ENCODE measurements around the gene RSPH3. TPM values are rescaled to one million over a fixed set of nuclear protein-coding genes. Genes with fewer than 3 reads are reported as not detected.

Gene RSPH3
- total RNA-seq, 1 experiment from 2014 or later, result 24.7 TPM

DNA sequence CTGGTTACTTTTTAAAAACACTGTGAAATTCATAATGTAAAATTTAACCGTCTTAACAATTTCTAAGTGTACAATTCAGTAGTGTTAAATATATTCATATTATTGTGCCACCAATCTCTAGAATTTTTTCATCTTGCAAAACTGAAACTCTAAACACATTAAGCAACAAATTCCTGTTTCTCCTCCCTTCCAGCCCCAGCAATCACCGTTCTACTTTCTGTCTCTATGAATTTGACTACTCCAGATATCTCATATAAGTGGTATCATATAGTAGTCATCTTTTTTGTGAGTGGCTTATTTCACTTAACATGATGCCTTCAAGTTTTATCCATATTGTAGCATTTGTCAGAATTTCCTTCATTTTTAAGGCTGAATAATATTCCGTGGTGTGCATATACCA lies 44.7 kb downstream of the RSPH3 start:
- Histone ChIP-seq H3K4me2 (ENCODE audit: low read length) (no peak overlapping the region), H3K27ac (ENCODE audit: low read depth, low read length) (no peak overlapping the region), H4K20me1 (ENCODE audit: insufficient read depth) (no peaks in the 10 kb centered on the region), H3K9ac (ENCODE audit: low read length) (no peak overlapping the region), H2AFZ (ENCODE audit: low read depth, low read length, poor library complexity, severe bottlenecking) (no peak overlapping the region), H3K36me3 (ENCODE audit: control insufficient read depth in 1 of 2, insufficient read depth in 2 of 2, low read length in 2 of 2) (no peaks in the 10 kb centered on the region), H3K9me3 (ENCODE audit: control insufficient read depth in 1 of 2, insufficient read depth in 1 of 2, low read depth in 1 of 2, low read length in 2 of 2) (no peaks in the 10 kb centered on the region), H3K79me2 (ENCODE audit: insufficient read depth, low read length) (no peaks in the 10 kb centered on the region), H3K4me1 (ENCODE audit: control insufficient read depth in 1 of 2, insufficient read depth in 2 of 2, low read length in 2 of 2) (peaks cover 0 to 6% of the 10 kb centered on the region in 2 experiments; a peak in 1 of 4 replicates), H3K27me3 (ENCODE audit: insufficient read depth, low read length) (no peaks in the 10 kb centered on the region), H3K4me3 (replicated peaks in 1 of 2; ENCODE audit: low read depth in 1 of 2, low read length in 2 of 2) (no peak overlapping the region), H3K9me2 (ENCODE audit: insufficient read depth) (no peaks in the 10 kb centered on the region)
- DNase-seq (ENCODE audit: low read depth, low spot score) (no peak), ATAC-seq (no peak)
- ChIA-PET POLR2A (no interaction called here), CTCF (no interaction called here), RAD21 (ENCODE audit: low non-redundant PET in 1 of 2, low total read pairs in 2 of 2, uncharacterized antibody in 2 of 2, unreplicated experiment in 2 of 2) (no interaction called here)
- intact Hi-C loops (cut with micrococcal nuclease), result no loop called here
- TF ChIP-seq, protein P1, sequence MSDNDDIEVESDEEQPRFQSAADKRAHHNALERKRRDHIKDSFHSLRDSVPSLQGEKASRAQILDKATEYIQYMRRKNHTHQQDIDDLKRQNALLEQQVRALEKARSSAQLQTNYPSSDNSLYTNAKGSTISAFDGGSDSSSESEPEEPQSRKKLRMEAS (IDR thresholded peaks at IDR 0.05), result no peak
- TF ChIP-seq POLR2AphosphoS5 (IDR thresholded peaks at IDR 0.05; ENCODE audit: low read depth, low read length) (no peak), SRF (IDR thresholded peaks at IDR 0.05; ENCODE audit: low read depth) (no peak), CTCF (IDR thresholded peaks at IDR 0.05 in 2 of 3, conservative IDR thresholded peaks at IDR 0.05 in 1 of 3; ENCODE audit: borderline replicate concordance in 1 of 3, insufficient read depth in 1 of 3, low read depth in 2 of 3, low read length in 2 of 3) (no peak), RAD21 (IDR thresholded peaks at IDR 0.05; ENCODE audit: low read depth) (no peak), EGR1 (IDR thresholded peaks at IDR 0.05; ENCODE audit: low read depth) (no peak), ZFX (IDR thresholded peaks at IDR 0.05) (no peak), SIN3A (IDR thresholded peaks at IDR 0.05; ENCODE audit: low read depth) (no peak), CEBPB (IDR thresholded peaks at IDR 0.05; ENCODE audit: low read depth) (no peak), JUND (IDR thresholded peaks at IDR 0.05) (no peak), YY1 (IDR thresholded peaks at IDR 0.05; ENCODE audit: extremely low read depth, insufficient replicate concordance, low read depth, low read length) (no peak), EZH2 (IDR thresholded peaks at IDR 0.05) (no peak)
- TF ChIP-seq, protein P2, sequence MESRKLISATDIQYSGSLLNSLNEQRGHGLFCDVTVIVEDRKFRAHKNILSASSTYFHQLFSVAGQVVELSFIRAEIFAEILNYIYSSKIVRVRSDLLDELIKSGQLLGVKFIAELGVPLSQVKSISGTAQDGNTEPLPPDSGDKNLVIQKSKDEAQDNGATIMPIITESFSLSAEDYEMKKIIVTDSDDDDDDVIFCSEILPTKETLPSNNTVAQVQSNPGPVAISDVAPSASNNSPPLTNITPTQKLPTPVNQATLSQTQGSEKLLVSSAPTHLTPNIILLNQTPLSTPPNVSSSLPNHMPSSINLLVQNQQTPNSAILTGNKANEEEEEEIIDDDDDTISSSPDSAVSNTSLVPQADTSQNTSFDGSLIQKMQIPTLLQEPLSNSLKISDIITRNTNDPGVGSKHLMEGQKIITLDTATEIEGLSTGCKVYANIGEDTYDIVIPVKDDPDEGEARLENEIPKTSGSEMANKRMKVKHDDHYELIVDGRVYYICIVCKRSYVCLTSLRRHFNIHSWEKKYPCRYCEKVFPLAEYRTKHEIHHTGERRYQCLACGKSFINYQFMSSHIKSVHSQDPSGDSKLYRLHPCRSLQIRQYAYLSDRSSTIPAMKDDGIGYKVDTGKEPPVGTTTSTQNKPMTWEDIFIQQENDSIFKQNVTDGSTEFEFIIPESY (IDR thresholded peaks at IDR 0.05; ENCODE audit: extremely low read depth, insufficient replicate concordance, low read length), result no peak
- TF ChIP-seq, protein P3, sequence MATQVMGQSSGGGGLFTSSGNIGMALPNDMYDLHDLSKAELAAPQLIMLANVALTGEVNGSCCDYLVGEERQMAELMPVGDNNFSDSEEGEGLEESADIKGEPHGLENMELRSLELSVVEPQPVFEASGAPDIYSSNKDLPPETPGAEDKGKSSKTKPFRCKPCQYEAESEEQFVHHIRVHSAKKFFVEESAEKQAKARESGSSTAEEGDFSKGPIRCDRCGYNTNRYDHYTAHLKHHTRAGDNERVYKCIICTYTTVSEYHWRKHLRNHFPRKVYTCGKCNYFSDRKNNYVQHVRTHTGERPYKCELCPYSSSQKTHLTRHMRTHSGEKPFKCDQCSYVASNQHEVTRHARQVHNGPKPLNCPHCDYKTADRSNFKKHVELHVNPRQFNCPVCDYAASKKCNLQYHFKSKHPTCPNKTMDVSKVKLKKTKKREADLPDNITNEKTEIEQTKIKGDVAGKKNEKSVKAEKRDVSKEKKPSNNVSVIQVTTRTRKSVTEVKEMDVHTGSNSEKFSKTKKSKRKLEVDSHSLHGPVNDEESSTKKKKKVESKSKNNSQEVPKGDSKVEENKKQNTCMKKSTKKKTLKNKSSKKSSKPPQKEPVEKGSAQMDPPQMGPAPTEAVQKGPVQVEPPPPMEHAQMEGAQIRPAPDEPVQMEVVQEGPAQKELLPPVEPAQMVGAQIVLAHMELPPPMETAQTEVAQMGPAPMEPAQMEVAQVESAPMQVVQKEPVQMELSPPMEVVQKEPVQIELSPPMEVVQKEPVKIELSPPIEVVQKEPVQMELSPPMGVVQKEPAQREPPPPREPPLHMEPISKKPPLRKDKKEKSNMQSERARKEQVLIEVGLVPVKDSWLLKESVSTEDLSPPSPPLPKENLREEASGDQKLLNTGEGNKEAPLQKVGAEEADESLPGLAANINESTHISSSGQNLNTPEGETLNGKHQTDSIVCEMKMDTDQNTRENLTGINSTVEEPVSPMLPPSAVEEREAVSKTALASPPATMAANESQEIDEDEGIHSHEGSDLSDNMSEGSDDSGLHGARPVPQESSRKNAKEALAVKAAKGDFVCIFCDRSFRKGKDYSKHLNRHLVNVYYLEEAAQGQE (IDR thresholded peaks at IDR 0.05; ENCODE audit: low read depth), result no peak
- TF ChIP-seq, protein P4, sequence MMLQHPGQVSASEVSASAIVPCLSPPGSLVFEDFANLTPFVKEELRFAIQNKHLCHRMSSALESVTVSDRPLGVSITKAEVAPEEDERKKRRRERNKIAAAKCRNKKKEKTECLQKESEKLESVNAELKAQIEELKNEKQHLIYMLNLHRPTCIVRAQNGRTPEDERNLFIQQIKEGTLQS (IDR thresholded peaks at IDR 0.05), result no peak
- BruUV-seq (replicated peaks), result no TSS peak

Measured in HCT116 (cell line).